NCI-H2029 (cell line): ENCODE results near the gene GARNL3.

ENCODE experiments used
- DNase-seq: peaks from one replicate; lab custom pipeline; 2025; lab: John Stamatoyannopoulos, UW

GARNL3 gene

GRCh38 chr9:127313042-127313560, 48.5 kb downstream of the GARNL3 start:
- no peak for DNase-seq

GRCh38 chr9:127314911-127315310, 50.3 kb downstream of the GARNL3 start:
- no peak for DNase-seq

GRCh38 chr9:127316586-127317323, 52.2 kb downstream of the GARNL3 start:
- DNase-seq, result no peak

- no peak for DNase-seq
Observed at GRCh38 chr9:127318651-127319167, 54.1 kb downstream of the GARNL3 start.

DNA sequence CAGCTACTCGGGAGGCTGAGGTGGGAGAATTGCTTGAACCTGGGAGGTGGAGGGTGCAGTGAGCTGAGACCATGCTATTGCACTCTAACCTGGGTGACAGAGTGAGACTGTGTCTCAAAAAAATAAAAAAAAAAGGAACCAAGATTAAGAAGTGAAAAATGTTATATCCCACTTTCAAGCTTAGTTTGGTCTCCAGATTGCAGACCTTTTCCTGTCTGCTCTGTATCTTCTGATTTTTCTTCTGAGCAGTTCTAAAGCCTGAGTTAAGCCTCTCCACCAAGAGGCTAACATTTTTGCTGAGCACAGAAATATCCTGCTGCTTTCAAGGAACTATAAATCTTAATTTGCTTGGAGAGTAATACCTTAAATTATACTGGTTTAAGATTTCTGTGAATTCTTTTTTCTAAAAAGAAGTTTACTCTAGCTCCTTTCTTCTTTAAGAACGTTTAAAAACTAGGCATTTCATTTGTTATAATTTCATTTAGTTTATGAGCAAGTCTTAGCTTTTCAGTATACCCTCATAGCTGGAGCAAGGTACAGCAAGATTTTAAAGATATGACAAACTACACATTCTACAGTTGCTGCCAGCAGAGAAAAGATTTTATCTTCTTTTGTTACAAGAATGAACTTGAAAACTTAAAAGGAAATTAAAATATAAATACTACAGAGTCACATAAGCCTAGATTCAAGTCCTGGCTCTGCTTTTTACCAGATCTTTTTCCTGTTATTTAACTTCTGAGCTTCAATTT, 55.0 kb downstream of the GARNL3 start:
- no peak for DNase-seq

- DNase-seq, result no peak
Observed at GRCh38 chr9:127320115-127320378, 55.5 kb downstream of the GARNL3 start.

DNA sequence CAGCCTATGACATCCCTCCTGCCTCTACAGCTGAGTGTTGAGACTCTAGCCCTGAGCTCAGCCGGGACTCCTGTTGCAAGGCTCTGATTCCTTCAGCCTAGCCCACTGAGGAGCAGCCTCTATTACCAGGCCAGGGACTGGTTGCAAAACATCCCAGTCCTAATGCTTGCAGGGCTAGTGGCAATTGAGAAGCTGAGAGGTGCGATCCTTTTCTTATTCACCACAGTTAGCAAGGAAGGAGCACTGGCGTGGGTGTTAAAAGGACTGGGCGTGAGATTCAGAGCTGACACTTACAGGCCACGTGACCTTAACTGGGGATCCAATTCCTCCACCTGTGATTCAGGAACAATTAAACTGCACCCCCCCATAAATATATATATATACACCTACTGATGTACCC, 58.8 kb downstream of the GARNL3 start:
- no peak for DNase-seq

DNA sequence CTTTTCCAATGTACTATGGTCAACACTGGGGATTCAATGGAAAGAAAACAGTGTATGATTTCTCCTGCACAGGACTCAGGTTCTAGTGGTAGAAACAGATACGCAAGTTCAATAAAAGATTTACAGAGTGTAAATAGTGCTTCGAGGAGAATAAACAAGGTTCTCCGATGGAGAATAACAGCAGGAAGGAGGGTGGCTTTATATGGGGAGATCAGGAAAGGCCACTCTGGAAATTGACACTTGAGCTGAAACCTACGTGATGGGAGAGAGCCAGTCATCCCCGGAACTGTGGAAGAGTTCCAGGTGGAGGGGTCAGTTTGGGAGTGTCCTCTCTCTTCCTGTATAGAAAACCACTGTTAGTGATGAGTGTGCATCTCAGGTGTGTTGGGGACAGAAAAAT, 65.9 kb downstream of the GARNL3 start:
- peak; percentile 30 for DNase-seq

- peak; percentile 85 for DNase-seq
Observed at GRCh38 chr9:127333221-127334064, 68.9 kb downstream of the GARNL3 start.

- no peak for DNase-seq
Observed at GRCh38 chr9:127334725-127335124, 70.2 kb downstream of the GARNL3 start.

DNA sequence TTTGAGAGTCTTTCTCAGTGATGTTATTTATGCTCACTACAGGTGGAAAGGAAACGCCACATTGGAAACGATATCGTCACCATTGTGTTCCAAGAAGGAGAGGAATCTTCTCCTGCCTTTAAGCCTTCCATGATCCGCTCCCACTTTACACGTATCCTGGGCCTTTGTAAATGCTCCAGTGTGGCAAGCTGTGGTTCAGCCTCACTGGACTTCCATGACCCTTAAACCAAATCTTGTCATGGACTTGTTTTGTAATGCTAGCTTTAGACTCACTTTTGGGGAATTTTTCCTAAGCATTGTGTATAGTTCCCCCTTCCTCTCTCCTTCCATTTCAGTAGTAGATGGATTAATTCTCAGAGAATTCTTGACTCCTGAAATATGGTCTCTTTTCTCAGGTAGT, 71.5 kb downstream of the GARNL3 start:
- no peak for DNase-seq

DNA sequence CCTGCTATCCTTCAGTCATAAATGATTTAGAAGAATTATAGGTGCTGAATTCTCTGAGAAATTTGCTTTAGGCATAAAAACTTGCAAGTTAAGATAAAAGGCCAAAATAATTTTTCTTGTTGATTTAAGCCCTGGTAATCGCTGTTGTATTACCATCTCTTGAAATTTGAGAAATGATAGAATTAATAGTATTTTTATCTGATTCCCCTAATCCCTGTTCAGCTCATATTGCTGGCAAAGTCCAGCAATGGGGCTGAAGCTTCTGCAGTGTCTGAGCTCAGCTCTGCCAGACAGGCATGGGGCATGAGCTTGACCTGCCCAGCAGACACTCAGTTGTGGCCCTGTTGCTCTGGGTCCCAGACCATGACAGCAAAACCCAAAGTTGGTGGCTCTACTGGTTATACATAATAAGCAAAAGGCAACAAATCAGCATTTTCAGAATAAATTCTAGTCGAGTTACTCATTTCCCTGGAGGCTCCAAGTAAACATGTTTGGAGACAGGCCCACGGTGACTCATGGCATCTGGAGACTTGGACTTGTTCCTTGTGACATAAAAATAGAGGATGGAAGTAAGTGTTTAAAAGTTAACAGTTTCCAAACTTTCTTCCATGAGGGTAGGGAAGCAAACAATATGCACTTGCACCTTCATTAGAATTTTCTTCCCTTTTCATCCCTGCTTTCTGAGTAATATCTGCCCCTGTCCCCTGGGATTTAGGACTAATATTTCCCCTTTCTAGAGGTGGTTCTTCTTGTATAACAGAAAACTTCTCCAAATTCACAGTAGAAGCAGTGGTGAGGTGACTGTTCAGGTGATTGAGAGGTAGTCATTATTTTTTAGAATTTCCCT, 72.2 kb downstream of the GARNL3 start:
- no peak for DNase-seq

DNA sequence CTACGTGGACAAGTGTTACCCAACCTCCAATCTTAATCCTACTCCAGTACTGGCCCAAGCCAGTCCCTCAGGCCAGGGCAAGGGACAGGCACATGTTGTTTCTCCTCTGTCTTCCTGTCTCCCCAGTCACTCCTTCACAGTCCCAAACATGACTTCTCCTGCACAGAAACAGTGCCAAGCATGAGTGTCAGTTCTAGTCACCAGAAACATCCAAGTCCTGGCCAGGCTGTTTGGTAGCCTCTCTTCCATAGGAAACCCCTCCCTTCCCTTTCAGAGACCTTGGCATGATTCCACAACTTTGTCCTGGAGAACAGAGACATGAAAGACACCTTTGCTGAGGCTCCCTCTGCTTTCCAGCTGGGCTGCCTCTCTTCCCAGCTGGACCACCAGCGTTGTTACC, 76.1 kb downstream of the GARNL3 start:
- DNase-seq, result peak; percentile 16

DNA sequence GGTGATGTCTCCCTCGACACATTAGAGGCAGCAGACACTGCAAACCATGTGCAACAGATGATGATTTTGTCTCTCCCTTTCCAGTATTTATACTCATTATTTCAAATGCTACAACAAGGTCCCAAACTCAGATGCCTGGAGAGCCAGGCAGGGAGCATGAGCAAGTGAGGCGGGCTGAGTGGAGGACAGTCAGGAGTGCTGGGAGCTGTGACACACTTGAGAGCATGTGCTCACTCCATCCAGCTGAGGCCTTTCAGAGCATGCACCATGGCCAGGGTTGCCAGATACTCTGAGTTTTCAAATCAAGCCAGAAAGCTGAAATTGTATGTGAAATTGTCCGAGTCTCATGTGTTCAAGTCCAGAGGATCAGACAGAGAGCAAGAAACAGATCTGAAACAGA, 76.6 kb downstream of the GARNL3 start:
- no peak for DNase-seq

DNA sequence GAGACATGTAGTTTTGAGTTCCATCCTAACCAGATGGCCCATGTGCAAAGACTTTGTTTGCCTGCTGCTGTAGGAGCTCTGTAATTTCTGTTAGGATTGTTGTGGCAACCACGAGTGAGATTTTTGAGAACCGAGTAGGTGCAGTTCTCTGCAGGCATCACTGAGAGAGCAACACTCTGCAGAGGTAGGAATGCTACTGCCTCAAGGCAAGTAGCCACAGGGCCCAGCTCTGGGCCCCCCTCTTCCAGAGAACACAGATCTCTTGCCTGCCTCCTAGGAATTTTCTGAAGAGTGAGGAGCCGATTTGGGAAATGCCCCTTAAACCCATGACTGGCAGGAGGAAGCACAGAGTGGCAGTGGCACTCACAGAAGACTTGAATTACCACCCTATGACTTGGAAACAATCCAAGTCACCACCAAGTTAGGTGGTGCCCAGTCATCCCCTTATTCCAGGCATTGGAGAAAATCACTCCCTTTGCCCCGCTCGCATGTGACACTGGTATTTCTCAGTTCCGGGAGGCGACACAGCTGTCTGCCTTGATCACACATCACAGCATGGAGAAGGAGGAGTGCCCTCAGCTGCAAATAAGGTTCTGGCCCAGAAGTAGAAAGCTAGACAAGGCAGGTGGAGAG, 79.9 kb downstream of the GARNL3 start:
- no peak for DNase-seq

DNA sequence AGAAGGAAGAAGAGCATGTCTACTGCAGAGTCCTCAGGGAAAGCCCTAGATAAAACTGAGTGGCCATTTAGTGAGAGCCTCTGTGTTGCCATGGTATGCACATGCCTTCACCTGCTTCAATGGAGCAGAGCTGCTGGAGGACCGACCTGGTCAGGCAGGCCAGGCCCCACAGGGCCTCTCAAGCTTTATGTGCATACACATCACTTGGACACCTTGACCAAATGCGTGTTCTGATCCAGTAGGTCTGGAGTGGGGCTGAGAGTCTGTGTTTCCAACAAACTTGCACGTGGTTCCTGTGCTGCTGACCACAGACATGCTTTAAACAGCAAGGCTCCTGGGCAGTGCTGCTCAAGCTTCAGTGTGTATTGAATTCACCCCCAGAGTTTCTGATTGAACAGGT, 81.0 kb downstream of the GARNL3 start:
- DNase-seq, result no peak

- no peak for DNase-seq
Observed at GRCh38 chr9:127346584-127346983, 82.0 kb downstream of the GARNL3 start.

DNA sequence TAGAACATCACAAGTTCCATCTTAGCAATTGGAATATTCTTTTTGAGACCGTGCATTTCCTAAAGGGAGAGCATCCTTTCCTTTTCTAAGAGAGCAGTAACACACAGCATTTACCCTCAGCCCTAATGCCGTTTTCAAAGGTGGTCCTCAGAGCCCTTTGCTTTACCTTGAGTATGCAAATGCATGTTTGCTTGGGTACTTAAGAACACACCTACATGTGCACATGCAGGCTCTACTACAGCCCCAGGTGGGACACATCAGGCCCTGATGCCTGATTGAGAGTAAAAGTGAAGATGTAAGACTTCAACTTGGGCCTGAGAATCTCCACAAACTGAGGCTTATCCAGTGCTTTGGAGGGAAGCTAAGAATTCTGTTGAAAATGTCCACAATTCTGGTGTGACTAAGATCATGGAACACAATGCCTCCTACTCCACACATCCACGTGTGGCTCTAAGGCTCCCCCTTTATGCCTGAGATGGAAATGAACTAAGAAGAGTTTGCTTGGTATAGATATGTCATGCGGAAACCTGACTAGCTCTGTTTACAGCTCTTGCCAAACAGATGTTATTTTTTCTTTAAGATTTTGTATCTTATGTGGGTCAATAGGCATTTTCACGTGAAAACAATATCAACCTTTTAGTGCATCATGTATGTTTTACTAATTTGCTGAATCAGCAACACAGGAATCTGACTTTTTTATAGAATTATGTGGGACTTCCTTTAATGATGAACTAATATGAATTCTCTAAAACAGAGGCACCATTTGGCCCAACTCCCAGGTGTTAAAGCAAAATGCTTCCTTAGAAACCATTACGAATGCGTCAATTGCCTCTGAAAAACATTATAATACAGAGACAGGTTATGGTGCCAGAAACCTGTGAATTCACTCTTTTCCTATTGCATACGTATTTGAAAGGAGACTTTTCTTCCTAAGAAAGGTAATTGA, 83.5 kb downstream of the GARNL3 start:
- DNase-seq, result no peak

DNA sequence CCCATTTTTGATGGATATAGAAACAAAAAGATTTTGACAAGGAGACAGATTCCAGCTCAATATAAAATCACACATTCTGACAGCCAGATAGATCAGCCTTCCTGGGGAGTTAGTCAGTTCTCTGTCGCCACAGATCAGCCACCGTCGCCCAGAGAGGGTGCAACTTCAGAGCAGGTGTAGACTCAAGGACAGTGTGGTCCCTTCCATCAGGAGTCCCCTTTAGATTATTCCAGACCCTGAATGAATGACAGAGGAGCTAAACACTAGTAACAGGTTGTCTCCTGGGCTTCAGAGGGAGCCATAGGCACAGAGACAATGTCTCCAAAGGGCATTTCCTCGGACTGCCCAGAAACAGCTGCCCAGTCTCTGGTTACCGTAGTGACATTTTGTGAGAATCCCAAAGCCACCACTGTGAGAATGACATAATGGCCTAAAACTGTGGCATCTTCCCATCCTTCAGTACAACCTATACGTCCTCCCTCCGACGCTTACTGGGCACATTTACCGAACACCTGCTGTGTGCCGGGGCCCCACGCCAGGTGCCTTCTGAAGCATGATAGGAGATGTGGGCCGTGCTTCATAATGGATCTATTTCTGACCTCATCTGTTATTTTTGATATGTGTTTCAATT, 85.0 kb downstream of the GARNL3 start:
- DNase-seq, result peak; percentile 37
